NCI-H82 treated with DMSO at 0.1 percent for 48 hours (cell line): ENCODE data around the gene CLMP.

ENCODE experiments used
- DNase-seq: peaks from one replicate; lab custom pipeline; 2025; ENCODE audit not compliant: unreplicated experiment; lab: John Stamatoyannopoulos, UW

Gene CLMP

GRCh38 chr11:123191939-123192338 is 3.1 kb downstream of the CLMP start:
- no peak for DNase-seq

- DNase-seq, result no peak
Observed at GRCh38 chr11:123190518-123190917, 4.5 kb downstream of the CLMP start.

- no peak for DNase-seq
Observed at GRCh38 chr11:123188508-123189165, 6.4 kb downstream of the CLMP start.

GRCh38 chr11:123187665-123188507 is 7.2 kb downstream of the CLMP start:
- DNase-seq, result peak; percentile 13

- no peak for DNase-seq
Observed at GRCh38 chr11:123187248-123187647, 7.8 kb downstream of the CLMP start.

GRCh38 chr11:123186286-123186685 is 8.8 kb downstream of the CLMP start:
- DNase-seq, result no peak

- DNase-seq, result no peak
Observed at GRCh38 chr11:123185326-123185725, 9.7 kb downstream of the CLMP start.

- no peak for DNase-seq
Observed at GRCh38 chr11:123184531-123184930, 10.5 kb downstream of the CLMP start.

GRCh38 chr11:123183391-123184099 is 11.5 kb downstream of the CLMP start:
- no peak for DNase-seq

- DNase-seq, result no peak
Observed at GRCh38 chr11:123181767-123182500, 13.1 kb downstream of the CLMP start.

- no peak for DNase-seq
Observed at GRCh38 chr11:123181075-123181474, 14.0 kb downstream of the CLMP start.

GRCh38 chr11:123180574-123180973 is 14.5 kb downstream of the CLMP start:
- no peak for DNase-seq

GRCh38 chr11:123180166-123180565 is 14.9 kb downstream of the CLMP start:
- DNase-seq, result no peak

- DNase-seq, result no peak
Observed at GRCh38 chr11:123179586-123179985, 15.5 kb downstream of the CLMP start.

GRCh38 chr11:123178186-123178585 is 16.9 kb downstream of the CLMP start:
- no peak for DNase-seq

- DNase-seq, result no peak
Observed at GRCh38 chr11:123176785-123177184, 18.3 kb downstream of the CLMP start.

GRCh38 chr11:123174196-123175183 is 20.6 kb downstream of the CLMP start:
- DNase-seq, result peak; percentile 9

GRCh38 chr11:123173856-123174186 is 21.2 kb downstream of the CLMP start:
- no peak for DNase-seq

- DNase-seq, result no peak
Observed at GRCh38 chr11:123173040-123173855, 21.8 kb downstream of the CLMP start.
